ENCODE results near the gene IL1RAPL2. TPM values are rescaled to one million over a fixed set of nuclear protein-coding genes. Genes with fewer than 3 reads are reported as not detected.
A peak's percentile ranks its signal among the peaks of the same experiment; 100 is the strongest.

IL1RAPL2 gene
- total and polyA plus RNA-seq, 8 donors = 0.13 to 1.1 (median 0.47) TPM; not detected in 2

GRCh38 chrX:104918122-104918521 is 352.1 kb downstream of the IL1RAPL2 start:
- TF ChIP-seq, protein P1, sequence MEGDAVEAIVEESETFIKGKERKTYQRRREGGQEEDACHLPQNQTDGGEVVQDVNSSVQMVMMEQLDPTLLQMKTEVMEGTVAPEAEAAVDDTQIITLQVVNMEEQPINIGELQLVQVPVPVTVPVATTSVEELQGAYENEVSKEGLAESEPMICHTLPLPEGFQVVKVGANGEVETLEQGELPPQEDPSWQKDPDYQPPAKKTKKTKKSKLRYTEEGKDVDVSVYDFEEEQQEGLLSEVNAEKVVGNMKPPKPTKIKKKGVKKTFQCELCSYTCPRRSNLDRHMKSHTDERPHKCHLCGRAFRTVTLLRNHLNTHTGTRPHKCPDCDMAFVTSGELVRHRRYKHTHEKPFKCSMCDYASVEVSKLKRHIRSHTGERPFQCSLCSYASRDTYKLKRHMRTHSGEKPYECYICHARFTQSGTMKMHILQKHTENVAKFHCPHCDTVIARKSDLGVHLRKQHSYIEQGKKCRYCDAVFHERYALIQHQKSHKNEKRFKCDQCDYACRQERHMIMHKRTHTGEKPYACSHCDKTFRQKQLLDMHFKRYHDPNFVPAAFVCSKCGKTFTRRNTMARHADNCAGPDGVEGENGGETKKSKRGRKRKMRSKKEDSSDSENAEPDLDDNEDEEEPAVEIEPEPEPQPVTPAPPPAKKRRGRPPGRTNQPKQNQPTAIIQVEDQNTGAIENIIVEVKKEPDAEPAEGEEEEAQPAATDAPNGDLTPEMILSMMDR (IDR thresholded peaks at IDR 0.05) = no peak
- H3K27me3 ChIP-seq = no peaks in the 10 kb centered on the region
- intact Hi-C loops (cut with DNase I) = no loop called here
- ATAC-seq (no peak), DNase-seq (no peak)
- no peak overlapping the region for H3K27ac ChIP-seq
- no peaks in the 10 kb centered on the region for H3K9me3 ChIP-seq
- no peaks in the 10 kb centered on the region for H3K36me3 ChIP-seq
- no peaks in the 10 kb centered on the region for H3K4me1 ChIP-seq
- H3K4me3 ChIP-seq = no peak overlapping the region

DNA sequence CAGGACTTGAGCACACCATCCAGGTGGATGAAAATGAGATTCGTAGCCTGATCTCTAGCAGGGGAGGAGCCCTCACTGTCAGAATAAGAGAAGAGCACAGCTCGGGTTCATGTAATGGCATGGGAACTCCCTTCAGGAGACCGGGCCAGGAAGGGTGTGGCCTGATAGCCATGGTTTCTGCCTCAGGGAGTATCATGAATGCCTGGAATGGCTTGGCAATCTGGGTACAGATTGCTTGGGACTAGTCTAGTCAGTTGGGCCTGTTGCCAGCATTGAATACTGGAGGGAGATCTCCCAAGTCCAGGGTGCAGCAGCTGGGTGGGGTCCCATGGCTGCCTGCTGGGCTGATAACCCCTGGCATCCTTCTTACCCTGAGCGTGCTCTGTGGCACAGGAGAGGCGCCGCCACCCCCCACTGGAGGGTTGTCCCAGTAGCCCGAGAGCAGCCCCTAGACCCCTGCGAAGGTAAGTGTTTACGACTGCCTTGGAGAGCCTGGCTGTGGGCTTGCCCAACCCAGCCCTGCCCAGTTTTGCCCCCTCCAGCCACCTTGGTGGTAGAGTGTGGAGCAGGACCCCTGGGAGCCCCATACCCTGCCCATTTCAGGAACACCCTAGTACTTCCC is 355.7 kb downstream of the IL1RAPL2 start:
- TF ChIP-seq, protein P1 (IDR thresholded peaks at IDR 0.05) = no peak
- Histone ChIP-seq H3K4me3 (no peak overlapping the region), H3K4me1 (no peaks in the 10 kb centered on the region), H3K27me3 (no peaks in the 10 kb centered on the region), H3K9me3 (no peaks in the 10 kb centered on the region), H3K36me3 (no peaks in the 10 kb centered on the region), H3K27ac (no peak overlapping the region)
- ATAC-seq = no peak
- intact Hi-C loops (cut with DNase I) = no loop called here
- peak in 1 of 4 donors; percentile 34 for DNase-seq

- H3K9me3 ChIP-seq = no peaks in the 10 kb centered on the region
- peak; percentile 100 for ATAC-seq
Observed at GRCh38 chrX:104922206-104922621, 356.2 kb downstream of the IL1RAPL2 start.

DNA sequence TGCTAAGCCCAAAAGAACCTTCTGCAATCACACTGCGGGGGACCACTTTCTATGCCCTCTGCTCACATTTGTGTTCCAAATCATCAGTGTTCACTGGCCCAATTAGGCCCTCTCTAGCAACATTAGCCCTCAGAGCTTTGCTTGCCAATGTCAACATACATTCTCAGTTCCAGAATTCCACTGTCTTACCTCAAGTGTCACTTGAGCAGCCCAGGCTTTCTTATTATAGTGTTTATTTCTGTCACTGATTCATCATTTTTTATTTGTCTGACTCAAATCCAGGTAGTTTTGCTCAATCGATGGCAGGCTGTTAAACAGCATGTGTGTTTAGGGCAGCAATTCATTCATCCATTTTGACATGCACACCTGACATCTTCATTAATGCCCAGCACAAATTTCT is 363.3 kb downstream of the IL1RAPL2 start:
- intact Hi-C loops (cut with DNase I) = no loop called here
- Histone ChIP-seq H3K27me3 (no peaks in the 10 kb centered on the region), H3K9me3 (no peaks in the 10 kb centered on the region), H3K4me1 (no peaks in the 10 kb centered on the region), H3K27ac (no peak overlapping the region), H3K4me3 (no peak overlapping the region), H3K36me3 (no peaks in the 10 kb centered on the region)
- DNase-seq (no peak), ATAC-seq (peak; percentile 53)
- TF ChIP-seq, protein P1 (IDR thresholded peaks at IDR 0.05) = no peak

More at GRCh38 chrX:104922206-104922621, 356.2 kb downstream of the IL1RAPL2 start:
- Histone ChIP-seq H3K4me3 (no peak overlapping the region), H3K27me3 (no peaks in the 10 kb centered on the region), H3K4me1 (no peaks in the 10 kb centered on the region), H3K27ac (no peak overlapping the region), H3K36me3 (no peaks in the 10 kb centered on the region)
- DNase-seq = peak in 3 of 4 donors; percentile 15 to 45 (median 45)
- TF ChIP-seq, protein P1 (IDR thresholded peaks at IDR 0.05) = peak; percentile 72 to 97
- intact Hi-C loops (cut with DNase I) = no loop called here

DNA sequence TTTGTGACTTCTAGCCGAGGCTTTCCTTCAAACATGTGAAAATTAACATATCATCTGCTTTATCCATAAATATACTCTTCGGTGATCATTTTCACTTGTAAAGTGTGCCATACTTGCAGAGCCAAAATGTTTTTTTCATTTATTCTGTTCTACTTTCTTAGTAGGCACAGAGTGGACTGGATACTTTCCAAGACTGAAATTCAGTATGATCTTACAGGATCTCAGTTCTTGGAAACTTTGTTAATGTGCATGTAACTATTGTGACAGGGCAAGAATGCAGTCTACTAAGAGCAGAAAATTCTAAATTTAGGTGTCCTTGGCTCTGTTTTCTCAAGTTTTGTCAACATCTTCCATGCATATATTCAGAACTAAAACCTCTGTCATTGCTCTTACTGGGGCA is 369.6 kb downstream of the IL1RAPL2 start:
- TF ChIP-seq, protein P1 (IDR thresholded peaks at IDR 0.05) = no peak
- ATAC-seq = no peak
- H3K9me3 ChIP-seq = no peaks in the 10 kb centered on the region
- H3K27ac ChIP-seq = no peak overlapping the region
- H3K4me3 ChIP-seq = no peak overlapping the region
- H3K36me3 ChIP-seq = no peaks in the 10 kb centered on the region
- no peaks in the 10 kb centered on the region for H3K27me3 ChIP-seq
- no peak for DNase-seq
- intact Hi-C loops (cut with DNase I) = no loop called here
- H3K4me1 ChIP-seq = no peaks in the 10 kb centered on the region
